ENCODE measurements around the gene RPS27A.
"Not testable (repeated sequence)": the region's sequence is repeated elsewhere in the genome, so short reads cannot be mapped to it uniquely, and the experiment has no call there.

DNA sequence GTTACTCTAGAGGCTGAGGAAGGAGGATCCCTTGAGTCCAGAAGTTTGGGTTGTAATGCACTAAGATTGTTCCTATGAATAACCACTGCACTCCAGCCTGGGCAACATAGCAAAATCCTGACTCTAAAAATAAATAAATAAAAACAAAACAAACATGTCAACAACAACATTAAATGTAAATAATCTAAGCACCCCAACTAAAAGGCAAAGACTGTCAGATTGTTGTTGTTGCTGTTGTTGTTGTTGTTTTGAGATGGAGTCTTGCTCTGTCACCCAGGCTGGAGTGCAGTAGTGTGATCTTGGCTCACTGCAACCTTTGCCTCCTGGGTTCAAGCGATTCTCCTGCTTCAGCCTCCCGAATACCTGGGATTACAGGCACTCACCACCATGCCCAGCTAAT, 40.6 kb upstream of the RPS27A start:
- TF ChIP-seq CHD7 (IDR thresholded peaks at IDR 0.05; ENCODE audit: low read depth, low read length); EP300 (IDR thresholded peaks at IDR 0.05; ENCODE audit: low read length); CTCF (IDR thresholded peaks at IDR 0.05 in 2 of 3, conservative IDR thresholded peaks at IDR 0.05 in 1 of 3; ENCODE audit: insufficient read depth in 2 of 3, low read depth in 1 of 3, low read length in 3 of 3); ZNF140 (CRISPR knock-in tag; IDR thresholded peaks at IDR 0.05): not testable (repeated sequence)
